ENCODE measurements around the gene CMSS1.

- TF ChIP-seq CTCF (IDR thresholded peaks at IDR 0.05) (no peak), POLR2A (IDR thresholded peaks at IDR 0.05) (no peak)
Measured at GRCh38 chr3:99882436-99883137, 64.9 kb downstream of the CMSS1 start.
